Mucosa of stomach (tissue), 1 donor: ENCODE measurements around the gene TP63.

Experiments
- H3K27me3 ChIP-seq: one replicate; pipeline ENCODE4 v1.7.0; 2013; ENCODE audit warnings: mild to moderate bottlenecking, low read length; ENCODE audit not compliant: control insufficient read depth, insufficient read depth
- H3K36me3 ChIP-seq: one replicate; pipeline ENCODE4 v1.7.0; 2013; ENCODE audit warnings: low read length; ENCODE audit not compliant: control insufficient read depth, insufficient read depth
- H3K4me1 ChIP-seq: one replicate; pipeline ENCODE4 v1.7.0; 2013; ENCODE audit warnings: mild to moderate bottlenecking, low read length; ENCODE audit not compliant: control insufficient read depth, insufficient read depth
- H3K4me3 ChIP-seq: one replicate; pipeline ENCODE4 v1.7.0; 2013; ENCODE audit warnings: low read length
- H3K9ac ChIP-seq: one replicate; pipeline ENCODE4 v1.7.0; 2013; ENCODE audit warnings: mild to moderate bottlenecking, low read length, moderate library complexity
- H3K9me3 ChIP-seq: one replicate; pipeline ENCODE4 v1.7.0; 2013; ENCODE audit warnings: mild to moderate bottlenecking, low read length, moderate library complexity; ENCODE audit not compliant: control insufficient read depth
- donor health status: Pancreatic carcinoma.

TP63 gene

GRCh38 chr3:189773056-189773455, 141.9 kb downstream of the TP63 start:
- Histone ChIP-seq H3K4me3 (no peak overlapping the region), H3K27me3 (no peaks in the 10 kb centered on the region), H3K9ac (no peak overlapping the region), H3K36me3 (no peaks in the 10 kb centered on the region), H3K9me3 (no peaks in the 10 kb centered on the region), H3K4me1 (no peaks in the 10 kb centered on the region)

GRCh38 chr3:189776149-189776824, 145.1 kb downstream of the TP63 start:
- no peak overlapping the region for H3K4me3 ChIP-seq
- H3K36me3 ChIP-seq, result no peaks in the 10 kb centered on the region
- no peaks in the 10 kb centered on the region for H3K27me3 ChIP-seq
- H3K9ac ChIP-seq, result no peak overlapping the region
- no peaks in the 10 kb centered on the region for H3K9me3 ChIP-seq
- no peaks in the 10 kb centered on the region for H3K4me1 ChIP-seq

GRCh38 chr3:189778340-189778950, 147.3 kb downstream of the TP63 start:
- Histone ChIP-seq H3K4me1 (no peaks in the 10 kb centered on the region), H3K27me3 (no peaks in the 10 kb centered on the region), H3K4me3 (no peak overlapping the region), H3K9me3 (no peaks in the 10 kb centered on the region), H3K9ac (no peak overlapping the region), H3K36me3 (no peaks in the 10 kb centered on the region)

- no peak overlapping the region for H3K4me3 ChIP-seq
- H3K4me1 ChIP-seq, result no peaks in the 10 kb centered on the region
- no peaks in the 10 kb centered on the region for H3K9me3 ChIP-seq
- H3K36me3 ChIP-seq, result no peaks in the 10 kb centered on the region
- H3K27me3 ChIP-seq, result no peaks in the 10 kb centered on the region
- no peak overlapping the region for H3K9ac ChIP-seq
Observed at GRCh38 chr3:189779166-189779565, 148.0 kb downstream of the TP63 start.

- Histone ChIP-seq H3K27me3 (no peaks in the 10 kb centered on the region), H3K36me3 (no peaks in the 10 kb centered on the region), H3K4me3 (no peak overlapping the region), H3K9me3 (no peaks in the 10 kb centered on the region), H3K9ac (no peak overlapping the region), H3K4me1 (no peaks in the 10 kb centered on the region)
Observed at GRCh38 chr3:189780546-189781270, 149.5 kb downstream of the TP63 start.

- H3K9me3 ChIP-seq, result no peaks in the 10 kb centered on the region
- H3K4me3 ChIP-seq, result no peak overlapping the region
- no peak overlapping the region for H3K9ac ChIP-seq
- H3K36me3 ChIP-seq, result no peaks in the 10 kb centered on the region
- no peaks in the 10 kb centered on the region for H3K27me3 ChIP-seq
- no peaks in the 10 kb centered on the region for H3K4me1 ChIP-seq
Observed at GRCh38 chr3:189781415-189781814, 150.2 kb downstream of the TP63 start.

GRCh38 chr3:189786479-189787064, 155.4 kb downstream of the TP63 start:
- H3K36me3 ChIP-seq, result no peaks in the 10 kb centered on the region
- no peak overlapping the region for H3K9ac ChIP-seq
- H3K4me1 ChIP-seq, result peaks cover 7% of the 10 kb centered on the region
- no peak overlapping the region for H3K4me3 ChIP-seq
- no peaks in the 10 kb centered on the region for H3K27me3 ChIP-seq
- H3K9me3 ChIP-seq, result no peaks in the 10 kb centered on the region

- Histone ChIP-seq H3K9ac (no peak overlapping the region), H3K4me1 (peaks cover 7% of the 10 kb centered on the region), H3K36me3 (no peaks in the 10 kb centered on the region), H3K27me3 (no peaks in the 10 kb centered on the region), H3K4me3 (no peak overlapping the region), H3K9me3 (no peaks in the 10 kb centered on the region)
Observed at GRCh38 chr3:189787191-189787590, 156.0 kb downstream of the TP63 start.

GRCh38 chr3:189787632-189788031, 156.4 kb downstream of the TP63 start:
- Histone ChIP-seq H3K4me1 (peaks cover 7% of the 10 kb centered on the region), H3K9ac (no peak overlapping the region), H3K9me3 (no peaks in the 10 kb centered on the region), H3K36me3 (no peaks in the 10 kb centered on the region), H3K4me3 (no peak overlapping the region), H3K27me3 (no peaks in the 10 kb centered on the region)

- Histone ChIP-seq H3K4me3 (no peak overlapping the region), H3K9me3 (no peaks in the 10 kb centered on the region), H3K9ac (no peak overlapping the region), H3K27me3 (no peaks in the 10 kb centered on the region), H3K4me1 (peaks cover 7% of the 10 kb centered on the region), H3K36me3 (no peaks in the 10 kb centered on the region)
Observed at GRCh38 chr3:189789432-189789831, 158.2 kb downstream of the TP63 start.

GRCh38 chr3:189790658-189791057, 159.5 kb downstream of the TP63 start:
- no peak overlapping the region for H3K4me3 ChIP-seq
- H3K36me3 ChIP-seq, result no peaks in the 10 kb centered on the region
- no peaks in the 10 kb centered on the region for H3K27me3 ChIP-seq
- no peak overlapping the region for H3K9ac ChIP-seq
- H3K9me3 ChIP-seq, result no peaks in the 10 kb centered on the region
- H3K4me1 ChIP-seq, result peaks cover 7% of the 10 kb centered on the region
